ENCODE data around the gene TMEM231.
"Not testable (repeated sequence)": the region's sequence is repeated elsewhere in the genome, so short reads cannot be mapped to it uniquely, and the experiment has no call there.

Gene TMEM231, protein sequence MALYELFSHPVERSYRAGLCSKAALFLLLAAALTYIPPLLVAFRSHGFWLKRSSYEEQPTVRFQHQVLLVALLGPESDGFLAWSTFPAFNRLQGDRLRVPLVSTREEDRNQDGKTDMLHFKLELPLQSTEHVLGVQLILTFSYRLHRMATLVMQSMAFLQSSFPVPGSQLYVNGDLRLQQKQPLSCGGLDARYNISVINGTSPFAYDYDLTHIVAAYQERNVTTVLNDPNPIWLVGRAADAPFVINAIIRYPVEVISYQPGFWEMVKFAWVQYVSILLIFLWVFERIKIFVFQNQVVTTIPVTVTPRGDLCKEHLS

DNA sequence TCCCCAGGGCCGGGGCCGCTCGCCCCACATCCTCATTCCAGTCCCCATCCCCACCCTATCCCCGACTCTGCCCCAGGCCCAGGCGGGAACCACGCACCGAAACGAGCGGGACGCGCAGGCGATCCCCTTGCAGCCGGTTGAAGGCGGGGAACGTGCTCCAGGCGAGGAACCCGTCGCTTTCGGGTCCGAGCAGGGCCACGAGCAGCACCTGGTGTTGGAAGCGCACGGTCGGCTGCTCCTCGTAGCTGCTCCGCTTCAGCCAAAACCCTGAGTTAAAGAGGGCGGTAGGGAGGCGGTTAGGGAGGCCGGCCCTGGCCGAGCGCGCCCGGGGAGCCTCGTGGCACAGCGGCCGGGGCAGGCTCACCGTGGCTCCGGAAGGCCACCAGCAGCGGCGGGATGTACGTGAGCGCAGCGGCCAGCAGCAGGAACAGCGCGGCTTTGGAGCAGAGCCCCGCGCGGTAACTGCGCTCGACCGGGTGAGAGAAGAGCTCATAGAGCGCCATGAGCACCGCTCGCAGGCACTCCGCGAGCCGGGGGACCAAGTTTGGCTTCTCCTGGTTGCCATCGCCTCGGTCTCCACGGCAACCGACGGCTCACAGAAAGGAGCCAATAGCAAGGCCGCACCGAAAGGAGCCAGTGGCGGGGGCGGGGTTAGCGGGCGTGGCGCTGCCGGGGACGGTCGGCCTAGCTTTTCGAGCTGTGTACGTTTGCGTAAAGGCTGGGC is at the start of gene TMEM231:
TSS of gene TMEM231 (minus strand) at position 546 of the 724 bp plus-strand sequence. CDS start at position 503, 43 bp downstream.
- peaks cover 20% of the 10 kb centered on the region for H3K4me1 Mint-ChIP-seq
- peak within 1 kb of the TSS; percentile 80 for H3K27ac Mint-ChIP-seq
- H3K4me3 Mint-ChIP-seq: peak within 1 kb of the TSS; percentile 81
- no peaks in the 10 kb centered on the region for H3K9me3 Mint-ChIP-seq
- CTCF ChIA-PET: interaction anchor here (0.7 to 1.6 kb wide), 5 partner anchors 9 to 91 kb away, joined by 4 to 5 read pairs (median 4); no protein-coding TSS in a partner anchor
- H3K27me3 Mint-ChIP-seq: peaks cover 38% of the 10 kb centered on the region
- peaks cover 2% of the 10 kb centered on the region for H3K36me3 Mint-ChIP-seq
- DNase-seq: peak; percentile 99

DNA sequence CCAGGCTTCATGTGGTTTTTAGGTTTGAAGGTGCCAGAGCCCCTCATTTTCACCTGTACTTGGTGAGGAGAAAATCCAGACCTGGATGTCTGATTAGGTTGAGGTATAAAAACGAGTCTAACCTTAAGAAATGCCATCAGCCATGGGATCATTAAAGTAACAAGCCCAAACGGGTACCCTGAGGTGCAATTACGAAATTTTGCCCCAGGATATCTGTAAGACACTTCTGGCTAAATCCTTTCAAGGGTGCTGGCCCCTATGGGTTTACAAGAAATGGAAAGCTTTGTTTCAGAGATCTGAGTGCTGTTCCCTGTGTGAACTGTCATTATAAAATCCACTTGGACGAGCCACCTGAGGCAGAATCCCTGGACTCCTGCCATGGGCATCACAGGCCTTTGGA is 47.2 kb upstream of the TMEM231 start:
- Mint-ChIP-seq H3K4me1 (no peaks in the 10 kb centered on the region), H3K4me3 (no peak overlapping the region), H3K36me3 (peaks cover 48% of the 10 kb centered on the region), H3K9me3 (peaks cover 10% of the 10 kb centered on the region), H3K27me3 (no peaks in the 10 kb centered on the region), H3K27ac (no peak overlapping the region)
- CTCF ChIA-PET: no interaction called here
- no peak for DNase-seq

GRCh38 chr16:75599452-75600277 is 43.6 kb upstream of the TMEM231 start:
- Mint-ChIP-seq H3K4me1 (peaks cover 4% of the 10 kb centered on the region), H3K9me3 (peaks cover 10% of the 10 kb centered on the region), H3K27ac (no peak overlapping the region), H3K36me3 (peaks cover 51% of the 10 kb centered on the region), H3K4me3 (no peak overlapping the region), H3K27me3 (no peaks in the 10 kb centered on the region)
- CTCF ChIA-PET: no interaction called here
- no peak for DNase-seq

GRCh38 chr16:75593825-75594820 is 38.1 kb upstream of the TMEM231 start:
- no peaks in the 10 kb centered on the region for H3K27me3 Mint-ChIP-seq
- peak overlapping the region; percentile 75 for H3K27ac Mint-ChIP-seq
- peaks cover 17% of the 10 kb centered on the region for H3K4me1 Mint-ChIP-seq
- peaks cover 20% of the 10 kb centered on the region for H3K36me3 Mint-ChIP-seq
- CTCF ChIA-PET: interaction anchor here (0.7 to 1.4 kb wide), 2 partner anchors 28 to 43 kb away, joined by 3 to 5 read pairs; no protein-coding TSS in a partner anchor
- no peaks in the 10 kb centered on the region for H3K9me3 Mint-ChIP-seq
- no peak overlapping the region for H3K4me3 Mint-ChIP-seq
- DNase-seq: no peak

DNA sequence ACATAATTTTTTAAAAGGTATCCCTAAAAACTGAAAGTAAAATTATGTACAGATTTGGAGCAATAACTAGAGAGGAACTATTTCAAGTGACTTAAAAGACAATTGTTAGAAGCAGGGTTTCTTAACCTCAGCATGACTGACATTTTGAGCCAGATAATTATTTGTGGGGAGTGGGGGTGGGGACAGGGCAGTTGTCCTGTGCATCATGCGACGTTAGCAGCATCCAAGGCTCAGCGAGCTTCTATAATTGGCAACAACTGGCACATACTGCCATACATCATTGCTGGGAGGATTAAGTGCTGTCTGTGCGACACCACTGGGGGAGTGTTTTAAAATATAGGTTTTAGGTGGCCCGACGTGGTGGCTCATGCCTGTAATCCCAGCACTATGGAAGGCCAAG is 37.3 kb upstream of the TMEM231 start:
- Mint-ChIP-seq H3K27ac (no peak overlapping the region), H3K9me3 (no peaks in the 10 kb centered on the region), H3K4me1 (peaks cover 17% of the 10 kb centered on the region), H3K4me3 (no peak overlapping the region), H3K36me3 (peaks cover 18% of the 10 kb centered on the region), H3K27me3 (no peaks in the 10 kb centered on the region)
- CTCF ChIA-PET: interaction anchor here (0.7 to 1.4 kb wide), 2 partner anchors 29 to 43 kb away, joined by 3 to 5 read pairs; no protein-coding TSS in a partner anchor
- no peak for DNase-seq

GRCh38 chr16:75591927-75592326 is 35.9 kb upstream of the TMEM231 start:
- CTCF ChIA-PET: interaction anchor here (0.6 to 1.0 kb wide), 2 partner anchors 14 to 59 kb away, joined by 3 read pairs; no protein-coding TSS in a partner anchor
- H3K36me3 Mint-ChIP-seq: peaks cover 12% of the 10 kb centered on the region
- not testable (repeated sequence) for H3K9me3 Mint-ChIP-seq

GRCh38 chr16:75590920-75591843 is 35.1 kb upstream of the TMEM231 start:
- no peak overlapping the region for H3K27ac Mint-ChIP-seq
- H3K27me3 Mint-ChIP-seq: no peaks in the 10 kb centered on the region
- H3K4me1 Mint-ChIP-seq: peaks cover 17% of the 10 kb centered on the region
- H3K9me3 Mint-ChIP-seq: no peaks in the 10 kb centered on the region
- CTCF ChIA-PET: interaction anchor here (1.0 kb wide), 1 partner anchor 60 kb away, joined by 3 read pairs; no protein-coding TSS in a partner anchor
- DNase-seq: no peak
- no peak overlapping the region for H3K4me3 Mint-ChIP-seq
- peaks cover 9% of the 10 kb centered on the region for H3K36me3 Mint-ChIP-seq

More at GRCh38 chr16:75591927-75592326, 35.9 kb upstream of the TMEM231 start:
- H3K27ac Mint-ChIP-seq, H3K27me3 Mint-ChIP-seq, H3K4me3 Mint-ChIP-seq, DNase-seq: not testable (repeated sequence)
- H3K4me1 Mint-ChIP-seq: peaks cover 17% of the 10 kb centered on the region

DNA sequence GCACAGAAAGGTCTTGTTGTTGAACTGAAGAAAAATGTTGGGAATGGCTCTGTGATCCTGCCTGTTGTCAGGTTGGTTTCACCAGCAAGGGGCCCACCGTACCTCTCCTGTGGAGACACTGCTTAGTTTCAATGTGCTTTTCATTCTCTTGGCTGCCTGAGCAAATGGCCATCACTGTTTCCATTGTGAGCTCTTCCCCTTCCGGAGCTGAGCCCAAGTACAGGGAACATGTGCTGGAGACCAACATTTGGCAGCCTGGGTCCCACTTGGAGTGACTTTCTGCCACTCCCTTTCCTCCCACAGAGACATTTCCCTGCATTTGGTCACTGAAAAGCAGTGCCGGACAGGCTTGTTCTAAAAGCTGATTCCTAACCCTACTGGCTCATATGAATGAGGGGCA is 33.3 kb upstream of the TMEM231 start:
- DNase-seq: no peak
- no peaks in the 10 kb centered on the region for H3K9me3 Mint-ChIP-seq
- CTCF ChIA-PET: no interaction called here
- H3K27me3 Mint-ChIP-seq: no peaks in the 10 kb centered on the region
- peaks cover 6% of the 10 kb centered on the region for H3K36me3 Mint-ChIP-seq
- H3K4me3 Mint-ChIP-seq: no peak overlapping the region
- no peak overlapping the region for H3K27ac Mint-ChIP-seq
- peaks cover 10% of the 10 kb centered on the region for H3K4me1 Mint-ChIP-seq

GRCh38 chr16:75588716-75589115 is 32.7 kb upstream of the TMEM231 start:
- no peak overlapping the region for H3K4me3 Mint-ChIP-seq
- no peak overlapping the region for H3K27ac Mint-ChIP-seq
- CTCF ChIA-PET: no interaction called here
- H3K27me3 Mint-ChIP-seq: no peaks in the 10 kb centered on the region
- H3K9me3 Mint-ChIP-seq: no peaks in the 10 kb centered on the region
- peaks cover 4% of the 10 kb centered on the region for H3K4me1 Mint-ChIP-seq
- peaks cover 5% of the 10 kb centered on the region for H3K36me3 Mint-ChIP-seq
- DNase-seq: no peak

- H3K27me3 Mint-ChIP-seq: no peaks in the 10 kb centered on the region
- no peaks in the 10 kb centered on the region for H3K9me3 Mint-ChIP-seq
- CTCF ChIA-PET: no interaction called here
- H3K4me1 Mint-ChIP-seq: no peaks in the 10 kb centered on the region
- no peak overlapping the region for H3K4me3 Mint-ChIP-seq
- DNase-seq: no peak
- H3K36me3 Mint-ChIP-seq: peaks cover 5% of the 10 kb centered on the region
- no peak overlapping the region for H3K27ac Mint-ChIP-seq
These were observed 28.1 kb upstream of the TMEM231 start for GRCh38 chr16:75584108-75584507.

DNA sequence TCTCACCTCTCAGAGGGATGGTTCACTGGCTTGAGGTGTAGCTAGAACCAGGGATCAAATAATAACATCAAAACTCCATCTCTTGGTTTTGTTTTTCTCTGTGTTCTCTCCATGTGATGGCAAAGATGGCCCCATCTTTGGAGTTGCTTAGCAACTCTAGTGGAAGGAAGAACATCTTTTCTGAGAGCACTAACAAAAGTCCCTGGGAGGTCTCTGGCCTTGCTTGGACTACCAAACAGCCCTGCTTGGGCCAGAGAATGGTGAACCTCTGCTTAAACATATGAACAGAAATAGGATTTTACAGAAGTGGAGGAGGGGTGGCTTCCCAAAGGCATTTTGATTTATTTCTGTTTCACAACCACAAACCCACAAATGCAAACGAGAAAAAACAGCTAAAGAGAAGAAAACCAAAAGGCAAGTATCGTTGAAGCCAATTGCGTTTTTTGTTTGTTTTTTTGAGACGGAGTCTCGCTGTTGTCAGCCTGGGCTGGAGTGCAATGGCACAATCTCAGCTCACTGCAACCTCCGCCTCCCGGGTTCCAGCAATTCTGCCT is 23.3 kb upstream of the TMEM231 start:
- Mint-ChIP-seq H3K4me3 (no peak overlapping the region), H3K27ac (no peak overlapping the region), H3K4me1 (peaks cover 4% of the 10 kb centered on the region), H3K36me3 (peaks cover 32% of the 10 kb centered on the region), H3K27me3 (no peaks in the 10 kb centered on the region), H3K9me3 (no peaks in the 10 kb centered on the region)
- CTCF ChIA-PET: interaction anchor here (1.0 kb wide), 1 partner anchor 42 kb away, joined by 3 read pairs; no protein-coding TSS in a partner anchor
- no peak for DNase-seq

- H3K27me3 Mint-ChIP-seq: no peaks in the 10 kb centered on the region
- H3K4me1 Mint-ChIP-seq: peaks cover 4% of the 10 kb centered on the region
- CTCF ChIA-PET: interaction anchor here (1.0 kb wide), 1 partner anchor 43 kb away, joined by 3 read pairs; no protein-coding TSS in a partner anchor
- H3K9me3 Mint-ChIP-seq: no peaks in the 10 kb centered on the region
- no peak overlapping the region for H3K27ac Mint-ChIP-seq
- H3K4me3 Mint-ChIP-seq: no peak overlapping the region
- DNase-seq: no peak
- H3K36me3 Mint-ChIP-seq: peaks cover 37% of the 10 kb centered on the region
These were observed 22.7 kb upstream of the TMEM231 start for GRCh38 chr16:75578725-75579124.

All from activated naive CD4-positive, alpha-beta T cell treated with anti-CD3 and anti-CD28 coated beads, Interleukin-2, amount 10 ng/mL, durations not matched to agents 7 days and 5 days (primary cell).